WERI-Rb-1 (cell line): ENCODE data around the gene FRMD4A.

Source experiments
- DNase-seq: peaks from one replicate; pipeline ENCODE4 v3.0.0-alpha.2; 2020
- H3K27ac ChIP-seq: fragments of 250-450 bp; sonication (Bioruptor Pico); 2 replicates; pipeline ENCODE4 v1.5.1; 2020; ENCODE audit warnings: mild to moderate bottlenecking, moderate library complexity
- H3K27me3 ChIP-seq: fragments of 250-450 bp; sonication (Bioruptor Pico); 2 replicates; pipeline ENCODE4 v1.5.1; 2021; ENCODE audit warnings: mild to moderate bottlenecking, low read depth, moderate library complexity; ENCODE audit not compliant: insufficient read depth, severe bottlenecking
- H3K36me3 ChIP-seq: fragments of 250-450 bp; sonication (Bioruptor Pico); 2 replicates; pipeline ENCODE4 v1.5.1; 2020; ENCODE audit warnings: mild to moderate bottlenecking, moderate library complexity
- H3K4me3 ChIP-seq: 2 replicates; pipeline ENCODE4 v1.5.1; 2011; ENCODE audit warnings: low read depth, mild to moderate bottlenecking, control low read depth, low read length
- H3K9me3 ChIP-seq: fragments of 250-450 bp; sonication (Bioruptor Pico); 2 replicates; pipeline ENCODE4 v1.5.1; 2021; ENCODE audit warnings: mild to moderate bottlenecking, moderate library complexity; ENCODE audit not compliant: severe bottlenecking
- TF ChIP-seq, protein P1 (sequence below): IDR thresholded peaks from 2 replicates; pipeline ENCODE4 v1.5.1; 2011; ENCODE audit warnings: low read depth, mild to moderate bottlenecking, control low read depth, inconsistent platforms, low read length

The FRMD4A gene

DNA sequence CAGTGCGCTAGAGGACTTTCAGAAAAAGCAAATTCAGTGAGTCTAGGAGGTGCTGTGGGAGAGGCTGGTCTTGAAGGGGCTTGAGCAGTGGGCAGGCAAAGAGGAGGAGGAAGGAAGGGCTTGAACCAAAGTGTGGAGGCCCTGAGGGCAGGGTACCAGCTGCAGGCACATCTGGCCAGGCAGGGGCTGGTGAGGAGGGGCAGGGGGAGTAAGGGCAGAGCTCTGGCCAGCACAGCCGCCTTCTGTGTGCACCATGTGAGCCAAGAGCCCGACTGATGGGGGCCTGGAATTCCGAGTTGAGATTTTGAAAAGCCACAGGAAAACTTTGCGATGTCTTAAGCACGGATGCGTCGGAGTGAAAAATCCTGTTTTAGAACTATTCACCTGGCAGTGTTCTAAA lies 669.5 kb downstream of the FRMD4A start:
- Histone ChIP-seq H3K36me3 (no peaks in the 10 kb centered on the region), H3K4me3 (no peak overlapping the region), H3K27me3 (no peaks in the 10 kb centered on the region), H3K9me3 (no peaks in the 10 kb centered on the region), H3K27ac (no peak overlapping the region)
- no peak for DNase-seq
- TF ChIP-seq, protein P1, sequence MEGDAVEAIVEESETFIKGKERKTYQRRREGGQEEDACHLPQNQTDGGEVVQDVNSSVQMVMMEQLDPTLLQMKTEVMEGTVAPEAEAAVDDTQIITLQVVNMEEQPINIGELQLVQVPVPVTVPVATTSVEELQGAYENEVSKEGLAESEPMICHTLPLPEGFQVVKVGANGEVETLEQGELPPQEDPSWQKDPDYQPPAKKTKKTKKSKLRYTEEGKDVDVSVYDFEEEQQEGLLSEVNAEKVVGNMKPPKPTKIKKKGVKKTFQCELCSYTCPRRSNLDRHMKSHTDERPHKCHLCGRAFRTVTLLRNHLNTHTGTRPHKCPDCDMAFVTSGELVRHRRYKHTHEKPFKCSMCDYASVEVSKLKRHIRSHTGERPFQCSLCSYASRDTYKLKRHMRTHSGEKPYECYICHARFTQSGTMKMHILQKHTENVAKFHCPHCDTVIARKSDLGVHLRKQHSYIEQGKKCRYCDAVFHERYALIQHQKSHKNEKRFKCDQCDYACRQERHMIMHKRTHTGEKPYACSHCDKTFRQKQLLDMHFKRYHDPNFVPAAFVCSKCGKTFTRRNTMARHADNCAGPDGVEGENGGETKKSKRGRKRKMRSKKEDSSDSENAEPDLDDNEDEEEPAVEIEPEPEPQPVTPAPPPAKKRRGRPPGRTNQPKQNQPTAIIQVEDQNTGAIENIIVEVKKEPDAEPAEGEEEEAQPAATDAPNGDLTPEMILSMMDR, result no peak

DNA sequence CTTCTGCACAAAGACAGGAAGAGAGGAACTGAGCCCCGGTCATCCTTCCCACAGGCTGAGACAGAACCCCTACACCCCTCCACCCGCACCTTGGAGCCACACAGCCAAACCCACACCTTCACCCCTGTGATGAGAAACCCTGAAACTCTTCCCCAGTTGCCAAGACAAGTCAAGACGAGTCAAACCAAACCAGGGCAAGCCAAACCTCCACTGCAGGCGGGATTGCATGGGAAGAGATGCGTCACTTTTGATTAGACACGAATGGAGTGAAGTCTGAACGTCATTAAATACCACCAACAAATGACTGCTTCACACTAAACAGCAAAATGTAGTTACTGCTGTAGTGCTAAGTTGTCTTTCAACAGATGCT lies 670.2 kb downstream of the FRMD4A start:
- no peaks in the 10 kb centered on the region for H3K27me3 ChIP-seq
- H3K27ac ChIP-seq, result no peak overlapping the region
- DNase-seq, result no peak
- H3K9me3 ChIP-seq, result no peaks in the 10 kb centered on the region
- TF ChIP-seq, protein P1, result no peak
- H3K36me3 ChIP-seq, result no peaks in the 10 kb centered on the region
- H3K4me3 ChIP-seq, result no peak overlapping the region

DNA sequence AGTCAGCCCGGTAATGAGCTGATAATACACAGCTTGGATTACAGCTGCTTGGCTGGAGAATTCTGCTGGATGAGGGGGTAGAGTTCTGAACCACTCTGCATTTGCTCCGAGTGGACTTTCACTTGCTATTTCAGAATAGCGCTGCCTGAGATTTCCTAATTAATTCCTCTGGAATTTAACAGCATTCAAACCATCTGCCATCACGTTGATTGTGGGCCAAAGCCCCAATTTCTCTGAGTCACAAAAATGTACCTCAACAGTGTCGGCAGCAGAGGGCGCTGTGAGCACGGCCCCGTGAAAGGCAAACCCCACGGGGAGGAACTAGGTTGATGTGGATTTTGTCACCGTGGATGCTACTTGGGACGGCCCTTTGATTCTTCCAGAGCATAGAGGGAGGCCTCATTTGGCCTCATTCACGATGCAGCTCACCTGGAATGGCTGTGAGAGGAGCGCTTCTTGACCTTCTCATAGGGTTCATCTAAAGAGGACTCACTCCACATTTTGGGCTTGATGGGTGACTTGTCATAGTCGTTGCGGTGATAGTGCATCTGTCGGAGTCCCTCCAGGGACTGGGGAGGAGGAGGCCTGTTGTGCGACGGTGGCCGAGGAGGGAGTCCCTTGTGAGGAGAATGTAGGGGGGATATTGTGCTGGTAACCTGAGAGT lies 670.7 kb downstream of the FRMD4A start:
- TF ChIP-seq, protein P1, result peak; percentile 65
- H3K27me3 ChIP-seq, result no peaks in the 10 kb centered on the region
- H3K36me3 ChIP-seq, result no peaks in the 10 kb centered on the region
- H3K9me3 ChIP-seq, result no peaks in the 10 kb centered on the region
- H3K4me3 ChIP-seq, result no peak overlapping the region
- H3K27ac ChIP-seq, result no peak overlapping the region
- DNase-seq, result peak; percentile 43

DNA sequence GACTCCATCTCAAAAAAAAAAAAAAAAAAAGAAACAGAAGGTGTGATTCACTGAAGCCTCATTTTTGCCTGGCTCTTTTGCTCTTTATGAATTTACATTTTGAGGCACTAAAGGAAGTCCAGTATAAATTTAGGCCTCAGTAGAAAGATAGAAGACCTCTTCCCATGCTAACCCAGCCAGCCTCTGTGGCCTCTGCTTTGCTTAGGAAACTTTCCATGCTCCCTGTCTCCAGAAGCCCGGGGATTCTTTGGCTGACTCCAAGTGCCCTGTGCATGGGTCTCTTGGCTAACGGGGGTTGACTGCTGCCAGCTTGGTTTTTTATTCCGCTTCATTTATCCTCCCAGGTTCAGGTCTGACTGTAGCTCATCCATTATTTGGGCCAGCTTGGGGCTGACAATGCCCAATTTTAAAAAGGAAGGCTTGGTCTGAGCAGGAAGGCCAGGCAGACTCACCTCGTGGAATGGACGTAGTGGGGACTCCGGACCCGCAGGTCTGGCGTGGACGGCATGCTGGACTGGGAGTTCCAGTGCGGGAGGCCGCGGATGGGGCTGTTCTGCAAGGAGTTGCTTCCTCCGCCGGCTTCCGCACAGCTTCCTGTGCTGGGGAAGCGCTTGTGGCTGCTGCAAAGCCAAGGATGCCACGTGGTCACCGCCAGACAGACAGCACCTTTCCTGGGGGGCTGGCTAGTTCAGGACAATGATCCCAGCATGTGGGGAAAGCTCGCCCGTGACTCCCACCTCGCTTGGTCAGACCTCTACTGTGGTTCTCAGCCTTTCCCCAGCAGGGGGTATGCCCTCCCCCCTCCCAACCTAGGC lies 671.6 kb downstream of the FRMD4A start:
- no peak overlapping the region for H3K4me3 ChIP-seq
- H3K27ac ChIP-seq, result no peak overlapping the region
- H3K9me3 ChIP-seq, result no peaks in the 10 kb centered on the region
- no peaks in the 10 kb centered on the region for H3K27me3 ChIP-seq
- DNase-seq, result no peak
- TF ChIP-seq, protein P1, result no peak
- no peaks in the 10 kb centered on the region for H3K36me3 ChIP-seq

DNA sequence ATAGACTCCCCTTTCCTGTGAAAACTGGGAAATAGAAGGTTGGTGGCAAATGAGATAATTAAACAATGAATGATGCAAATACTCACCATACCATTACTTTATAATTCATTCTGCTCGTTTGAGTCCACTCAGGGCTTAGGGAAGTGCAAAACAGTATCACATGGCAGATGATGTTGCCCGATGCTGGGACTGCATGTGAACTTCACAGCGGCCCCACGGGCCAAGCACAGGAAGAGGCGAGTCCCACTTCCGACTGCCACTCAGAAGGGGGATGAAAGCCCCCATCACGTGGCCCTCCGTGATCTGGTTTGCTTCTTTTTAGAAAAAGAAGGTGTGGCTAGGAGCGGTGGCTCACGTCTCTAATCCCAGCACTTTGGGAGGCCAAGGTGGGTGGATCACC lies 672.5 kb downstream of the FRMD4A start:
- no peaks in the 10 kb centered on the region for H3K9me3 ChIP-seq
- no peaks in the 10 kb centered on the region for H3K36me3 ChIP-seq
- no peak overlapping the region for H3K4me3 ChIP-seq
- TF ChIP-seq, protein P1, result no peak
- H3K27ac ChIP-seq, result no peak overlapping the region
- no peaks in the 10 kb centered on the region for H3K27me3 ChIP-seq
- DNase-seq, result no peak
